ENCODE measurements around the gene PLXNC1.

The PLXNC1 gene

GRCh38 chr12:94147991-94148738, at the start of gene PLXNC1:
PLXNC1 (plus strand) TSS chr12:94148577; CDS start chr12:94148972, 395 bp downstream.
- DNase-seq: no peak

- no peak for DNase-seq
These were observed 49.2 kb upstream of the PLXNC1 start for GRCh38 chr12:94099191-94099590.

GRCh38 chr12:94099632-94100031, 48.7 kb upstream of the PLXNC1 start:
- DNase-seq: no peak

- DNase-seq: no peak
These were observed 48.2 kb upstream of the PLXNC1 start for GRCh38 chr12:94100211-94100627.

DNA sequence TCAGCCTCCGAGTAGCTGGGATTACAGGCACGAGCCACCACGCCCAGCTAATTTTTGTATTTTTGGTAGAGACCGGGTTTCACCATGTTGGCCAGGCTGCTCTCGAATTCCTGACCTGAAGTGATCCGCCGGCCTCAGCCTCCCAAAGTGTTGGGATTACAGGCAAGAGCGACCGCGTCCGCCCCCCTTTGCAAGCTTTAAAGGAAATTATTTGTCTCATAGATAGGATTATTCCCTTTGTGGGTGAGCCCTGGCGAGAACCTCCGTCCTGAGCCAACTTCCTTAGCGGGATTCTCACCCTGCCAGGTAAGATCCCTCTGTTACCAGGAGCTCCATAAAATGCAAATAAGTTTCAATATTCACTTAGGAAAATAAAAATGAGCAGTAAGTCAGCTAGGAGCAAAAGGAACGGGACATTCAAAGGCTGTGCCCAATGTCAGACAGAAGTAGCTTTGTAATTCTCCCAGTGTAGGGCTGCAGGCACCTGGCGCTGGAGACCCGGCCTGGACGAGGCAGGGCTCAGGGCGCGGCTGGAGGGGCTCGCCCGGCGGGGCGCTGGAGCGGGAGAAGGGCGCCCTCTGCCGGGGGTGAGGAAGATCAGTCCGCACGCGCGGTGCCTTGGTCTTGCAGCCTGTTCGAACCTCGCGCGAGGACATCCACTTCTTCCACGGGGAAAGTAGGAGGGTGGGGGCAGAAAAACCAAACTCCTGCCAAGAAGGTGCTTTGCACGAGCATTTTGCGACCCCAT, 47.2 kb upstream of the PLXNC1 start:
- DNase-seq: no peak

DNA sequence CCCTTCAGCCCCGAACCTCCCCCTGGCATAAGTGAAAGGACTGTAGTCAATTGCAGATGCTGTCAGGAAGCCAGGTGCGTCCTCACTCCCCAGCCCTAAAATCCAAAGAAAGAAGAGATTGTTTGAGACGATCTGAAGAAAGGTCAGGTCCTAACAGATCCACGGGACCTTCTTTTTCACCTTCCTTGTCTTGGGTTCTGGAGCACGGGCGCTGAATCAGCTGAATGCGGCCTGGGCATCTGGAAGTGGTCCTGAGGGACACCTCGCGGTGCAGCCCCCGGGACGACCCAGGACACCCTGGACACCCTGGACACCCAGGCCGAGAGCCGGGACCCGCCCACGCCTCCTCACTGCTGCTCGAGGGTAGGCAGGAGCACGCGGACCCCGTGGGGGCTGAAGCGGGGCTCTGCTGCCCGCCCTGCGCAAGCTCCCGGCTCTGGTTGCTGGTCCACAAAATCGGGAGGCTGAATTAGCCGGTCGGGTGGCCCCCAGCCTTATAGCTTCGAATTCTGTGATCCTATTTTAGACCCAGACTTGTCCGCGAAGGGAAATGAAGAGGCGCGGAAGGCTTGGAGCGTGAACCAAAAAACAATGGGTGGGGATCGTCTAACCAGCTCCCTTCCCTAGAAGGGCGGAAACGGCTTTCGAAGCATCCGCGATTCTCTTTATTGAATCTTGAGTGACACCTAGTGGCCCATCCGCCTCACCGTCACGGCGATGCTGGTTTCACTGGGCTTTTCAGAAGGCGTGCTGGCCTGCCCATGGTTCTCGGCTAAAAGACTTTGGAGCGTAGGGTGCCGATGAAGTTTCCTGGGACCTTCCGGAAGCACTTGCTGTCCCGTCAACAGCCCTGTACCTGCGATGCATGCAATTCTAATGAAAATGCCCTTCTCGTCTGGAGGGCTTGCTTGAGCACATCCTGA, 46.4 kb upstream of the PLXNC1 start:
- DNase-seq: peak; percentile 70

DNA sequence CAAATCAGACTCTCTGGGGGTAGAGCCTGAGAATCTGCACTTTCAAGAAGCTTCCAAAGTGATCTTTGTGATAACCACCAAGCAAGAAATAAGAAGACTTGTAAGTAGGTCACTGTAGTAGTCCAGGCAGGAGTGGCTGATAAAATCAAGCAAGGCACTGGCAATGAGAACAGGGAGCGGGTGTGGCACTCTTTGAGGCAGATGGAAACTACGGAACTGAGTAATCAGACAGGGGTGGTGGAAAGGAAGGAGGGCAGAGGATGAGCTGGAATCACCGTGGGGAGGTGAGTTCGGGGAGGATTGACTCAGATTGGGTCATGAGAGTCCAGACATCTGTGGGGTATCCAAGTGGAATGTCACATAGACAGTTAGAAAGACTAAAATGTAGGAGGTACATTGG, 44.4 kb upstream of the PLXNC1 start:
- no peak for DNase-seq

GRCh38 chr12:94107910-94108309, 40.5 kb upstream of the PLXNC1 start:
- no peak for DNase-seq

DNA sequence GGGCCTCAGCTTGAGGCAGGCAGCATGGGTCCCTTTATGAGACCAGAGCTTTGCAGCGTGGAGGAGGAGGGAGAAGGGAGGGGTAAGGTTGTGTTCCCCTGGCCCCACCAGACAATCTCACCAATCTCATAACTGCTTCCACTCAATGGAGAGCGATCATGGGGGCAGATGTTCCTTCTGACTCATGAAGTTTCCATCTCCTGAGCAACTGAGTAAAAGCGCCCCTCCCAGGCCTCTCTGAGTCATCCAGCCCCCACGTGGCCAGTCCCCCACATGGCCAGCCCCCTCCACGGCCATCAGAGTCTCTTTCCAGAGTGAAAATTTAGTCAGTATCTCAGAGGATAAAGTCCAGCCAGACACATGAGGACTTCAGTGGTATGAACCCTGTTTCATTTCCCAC, 39.2 kb upstream of the PLXNC1 start:
- DNase-seq: no peak

GRCh38 chr12:94110258-94110657, 38.1 kb upstream of the PLXNC1 start:
- no peak for DNase-seq

DNA sequence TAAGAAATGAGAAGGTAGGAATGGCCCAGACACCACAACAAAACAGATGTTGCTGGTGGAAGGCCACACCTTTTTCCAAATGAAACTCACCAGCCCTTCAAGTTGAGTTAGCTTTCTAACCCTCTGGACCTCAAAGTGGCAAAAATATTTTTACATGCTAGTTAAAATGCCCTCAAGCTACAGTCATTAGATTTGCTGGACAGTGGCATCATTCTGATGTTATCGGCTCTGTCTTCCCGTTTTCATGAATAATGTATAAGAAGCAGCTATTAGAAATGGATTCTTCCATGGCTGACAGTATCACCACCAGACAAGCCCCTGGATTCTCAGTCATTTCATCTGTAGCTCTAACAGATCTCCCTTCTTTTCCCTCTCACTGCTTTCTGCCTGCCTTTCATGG, 37.1 kb upstream of the PLXNC1 start:
- no peak for DNase-seq

- DNase-seq: no peak
These were observed 36.3 kb upstream of the PLXNC1 start for GRCh38 chr12:94112121-94112520.

DNA sequence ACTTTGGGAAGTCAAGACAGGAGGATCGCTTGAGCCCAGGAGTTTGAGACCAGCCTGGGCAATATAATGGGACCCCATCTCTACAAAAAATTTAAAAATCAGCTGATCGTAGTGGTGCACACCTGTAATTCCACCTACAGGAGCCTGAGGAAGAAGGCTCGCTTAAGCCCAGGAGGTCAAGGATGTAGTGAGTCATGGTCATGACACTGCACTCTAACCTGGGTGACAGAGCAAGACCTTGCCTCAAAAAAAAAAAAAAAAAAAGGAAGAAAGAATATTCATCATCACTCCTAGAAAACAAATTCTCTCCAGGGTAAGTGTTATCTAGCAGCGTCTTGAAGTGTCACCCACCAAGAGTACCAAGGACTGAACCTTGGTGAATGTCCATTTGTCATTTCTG, 34.2 kb upstream of the PLXNC1 start:
- DNase-seq: no peak

DNA sequence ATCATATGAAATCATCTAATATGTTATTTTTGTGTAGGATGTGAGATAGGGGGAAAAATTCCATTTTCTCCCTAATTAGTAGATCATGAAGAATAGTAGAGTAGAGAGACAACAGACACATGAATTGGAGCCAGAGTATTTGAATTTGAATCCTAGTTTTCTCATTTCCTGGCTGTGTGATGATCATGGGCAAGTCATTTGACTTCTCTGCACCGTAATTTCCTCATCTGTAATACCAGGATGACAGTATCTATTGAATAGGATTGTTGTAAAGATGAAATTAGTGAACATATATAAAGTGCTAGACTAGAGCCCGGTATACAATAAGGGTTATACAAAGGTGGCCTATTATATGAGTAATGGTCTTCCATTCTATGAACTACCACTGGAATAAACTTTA, 32.2 kb upstream of the PLXNC1 start:
- DNase-seq: no peak

DNA sequence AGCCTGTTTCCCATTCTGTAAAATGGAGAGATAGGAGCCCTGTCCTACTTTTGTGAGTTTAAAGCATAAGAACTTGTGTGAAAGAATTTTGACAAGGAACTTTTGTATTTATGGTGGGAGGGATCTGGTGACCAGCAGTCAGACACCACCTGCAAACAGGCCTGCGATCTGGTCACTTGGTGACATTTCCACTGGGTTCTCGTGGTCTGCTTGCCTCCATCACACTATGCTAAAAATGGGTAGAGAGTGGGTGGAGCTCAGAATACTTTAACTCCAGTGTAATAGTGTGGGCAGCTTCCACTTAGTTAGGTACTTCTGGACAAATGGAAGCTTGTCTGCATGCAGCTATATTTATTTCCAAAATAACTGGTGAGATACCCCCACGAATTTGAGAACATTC, 26.5 kb upstream of the PLXNC1 start:
- no peak for DNase-seq

DNA sequence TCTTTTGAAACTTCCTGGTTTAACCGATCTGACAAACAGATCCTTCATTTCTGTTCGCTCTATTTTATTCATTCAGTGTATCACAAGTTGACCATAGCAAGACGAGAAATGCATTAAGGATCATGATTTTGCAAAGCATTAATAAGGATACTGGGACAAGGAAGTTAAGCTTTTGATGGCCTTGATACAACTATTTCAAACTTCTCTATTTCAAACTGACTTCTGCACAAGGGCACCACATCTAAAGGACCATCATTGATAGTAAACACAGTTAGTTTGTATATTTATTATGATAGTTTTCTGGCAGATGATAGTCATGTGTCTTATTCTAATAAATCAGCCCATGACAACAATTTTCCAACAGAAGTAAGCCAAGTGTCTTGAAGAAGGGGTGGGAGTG, 25.8 kb upstream of the PLXNC1 start:
- DNase-seq: no peak

GRCh38 chr12:94123127-94123526, 25.2 kb upstream of the PLXNC1 start:
- no peak for DNase-seq

- DNase-seq: no peak
These were observed 22.3 kb upstream of the PLXNC1 start for GRCh38 chr12:94126067-94126466.

DNA sequence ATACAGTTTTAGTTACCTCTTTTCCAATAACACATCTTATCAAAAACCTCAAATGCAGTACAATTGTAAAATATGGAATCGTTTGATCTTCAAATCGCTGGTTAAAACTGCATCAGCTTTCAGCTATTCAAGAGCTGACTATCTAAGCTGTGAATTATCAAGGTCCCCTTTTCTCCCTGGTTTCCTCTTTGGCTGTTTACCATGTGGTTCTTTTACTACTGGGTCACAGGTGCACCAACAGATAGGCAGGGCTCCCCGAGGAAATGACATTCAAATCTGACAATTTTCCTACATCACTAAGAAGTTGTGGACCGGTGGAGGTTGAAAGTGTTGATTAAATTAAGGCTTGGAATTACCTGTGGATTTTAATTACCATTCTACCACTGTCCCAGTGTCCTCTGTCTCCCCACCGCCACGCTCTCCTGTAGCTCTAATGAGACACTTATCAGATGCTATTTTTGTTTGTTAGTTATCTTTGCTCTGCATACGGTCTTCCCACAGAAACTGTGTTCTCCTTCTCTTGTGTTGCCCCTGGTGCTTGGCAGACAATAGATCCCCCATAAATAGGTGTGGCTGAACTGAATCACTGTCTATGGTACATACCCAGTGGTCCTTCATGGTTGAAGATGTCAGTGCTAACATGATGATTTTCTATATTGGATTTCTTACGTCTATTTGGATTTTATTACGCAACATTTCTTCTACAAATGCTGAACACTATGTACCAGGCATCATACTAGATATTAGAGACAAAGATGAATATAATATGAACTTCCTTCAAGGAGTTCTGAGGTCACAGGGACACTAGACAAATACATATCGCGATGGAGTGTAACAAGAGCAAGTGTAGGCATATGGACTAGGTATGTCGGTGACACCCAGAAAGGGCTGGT, 20.9 kb upstream of the PLXNC1 start:
- no peak for DNase-seq

- DNase-seq: no peak
These were observed 20.1 kb upstream of the PLXNC1 start for GRCh38 chr12:94128280-94128679.

- DNase-seq: no peak
These were observed 14.2 kb upstream of the PLXNC1 start for GRCh38 chr12:94133964-94134795.

All from T1000 (cell line).